Thyroid gland (tissue), 4 donors: ENCODE results near the gene EIF5.

ENCODE experiments used
- POLR2A ChIP-seq, 2 donors: fragments of 450-650 bp; IDR thresholded peaks; one replicate each; pipeline ENCODE4 v1.6.1; 2017; ENCODE audit warnings: antibody characterized with exemption in 2 of 2, mild to moderate bottlenecking in 2 of 2, moderate library complexity in 1 of 2
- TF ChIP-seq, protein P1 (sequence below), 6 experiments: fragments of 200-600 bp in 3 of 6; fragments of 450-650 bp in 3 of 6; sonication (generic) in 3 of 6; IDR thresholded peaks; one replicate each; pipeline ENCODE4 v1.5.1; 2016 to 2019; ENCODE audit warnings: antibody characterized with exemption in 6 of 6, mild to moderate bottlenecking in 2 of 6, inconsistent platforms in 1 of 6, moderate library complexity in 1 of 6

DNA sequence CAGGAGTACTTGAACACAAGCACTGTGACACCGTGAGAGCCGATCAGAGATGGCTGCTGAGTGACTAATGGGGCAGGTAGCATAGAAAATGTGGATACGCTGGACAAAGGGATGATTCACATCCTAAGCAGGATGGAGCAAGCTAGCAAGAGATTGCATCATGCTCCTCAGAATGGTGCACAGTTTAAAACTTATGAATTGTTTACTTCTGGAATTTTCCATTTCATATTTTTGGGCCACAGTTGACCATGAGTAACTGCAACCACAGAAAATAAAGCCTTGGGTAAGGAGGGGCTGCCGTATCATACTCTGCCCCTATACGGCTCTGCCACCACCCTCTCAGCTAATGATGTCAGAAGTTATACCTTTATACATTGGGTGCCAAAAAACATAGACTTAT, 27.8 kb downstream of the EIF5 start:
- TF ChIP-seq, protein P1, sequence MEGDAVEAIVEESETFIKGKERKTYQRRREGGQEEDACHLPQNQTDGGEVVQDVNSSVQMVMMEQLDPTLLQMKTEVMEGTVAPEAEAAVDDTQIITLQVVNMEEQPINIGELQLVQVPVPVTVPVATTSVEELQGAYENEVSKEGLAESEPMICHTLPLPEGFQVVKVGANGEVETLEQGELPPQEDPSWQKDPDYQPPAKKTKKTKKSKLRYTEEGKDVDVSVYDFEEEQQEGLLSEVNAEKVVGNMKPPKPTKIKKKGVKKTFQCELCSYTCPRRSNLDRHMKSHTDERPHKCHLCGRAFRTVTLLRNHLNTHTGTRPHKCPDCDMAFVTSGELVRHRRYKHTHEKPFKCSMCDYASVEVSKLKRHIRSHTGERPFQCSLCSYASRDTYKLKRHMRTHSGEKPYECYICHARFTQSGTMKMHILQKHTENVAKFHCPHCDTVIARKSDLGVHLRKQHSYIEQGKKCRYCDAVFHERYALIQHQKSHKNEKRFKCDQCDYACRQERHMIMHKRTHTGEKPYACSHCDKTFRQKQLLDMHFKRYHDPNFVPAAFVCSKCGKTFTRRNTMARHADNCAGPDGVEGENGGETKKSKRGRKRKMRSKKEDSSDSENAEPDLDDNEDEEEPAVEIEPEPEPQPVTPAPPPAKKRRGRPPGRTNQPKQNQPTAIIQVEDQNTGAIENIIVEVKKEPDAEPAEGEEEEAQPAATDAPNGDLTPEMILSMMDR (IDR thresholded peaks at IDR 0.05) = no peak
- no peak for TF ChIP-seq POLR2A (IDR thresholded peaks at IDR 0.05)
